Islet precursor cell (in vitro differentiated cells): ENCODE measurements around the gene FBXL17.

Experiments used
- DNase-seq: peaks from one replicate; pipeline ENCODE4 v3.0.0-alpha.2; 2018

FBXL17 gene

GRCh38 chr5:107887166-107887943 is 494.5 kb downstream of the FBXL17 start:
- no peak for DNase-seq

GRCh38 chr5:107885601-107886000 is 496.3 kb downstream of the FBXL17 start:
- no peak for DNase-seq

- no peak for DNase-seq
Observed at GRCh38 chr5:107884871-107885270, 497.0 kb downstream of the FBXL17 start.

- peak; percentile 74 for DNase-seq
Observed at GRCh38 chr5:107878661-107879060, 503.2 kb downstream of the FBXL17 start.

GRCh38 chr5:107876906-107877305 is 505.0 kb downstream of the FBXL17 start:
- DNase-seq = peak; percentile 65

- peak; percentile 58 for DNase-seq
Observed at GRCh38 chr5:107876261-107876660, 505.6 kb downstream of the FBXL17 start.

- DNase-seq = peak; percentile 79
Observed at GRCh38 chr5:107875833-107876232, 506.1 kb downstream of the FBXL17 start.

GRCh38 chr5:107874795-107875194 is 507.1 kb downstream of the FBXL17 start:
- no peak for DNase-seq

- no peak for DNase-seq
Observed at GRCh38 chr5:107873877-107874276, 508.0 kb downstream of the FBXL17 start.

- DNase-seq = no peak
Observed at GRCh38 chr5:107871023-107871422, 510.9 kb downstream of the FBXL17 start.

- DNase-seq = no peak
Observed at GRCh38 chr5:107869438-107870115, 512.3 kb downstream of the FBXL17 start.

- peak; percentile 57 for DNase-seq
Observed at GRCh38 chr5:107868650-107869409, 513.1 kb downstream of the FBXL17 start.

GRCh38 chr5:107867266-107867665 is 514.6 kb downstream of the FBXL17 start:
- no peak for DNase-seq

- no peak for DNase-seq
Observed at GRCh38 chr5:107864793-107865192, 517.1 kb downstream of the FBXL17 start.

GRCh38 chr5:107863125-107863524 is 518.8 kb downstream of the FBXL17 start:
- DNase-seq = no peak

GRCh38 chr5:107861565-107861964 is 520.3 kb downstream of the FBXL17 start:
- no peak for DNase-seq

GRCh38 chr5:107860044-107860443 is 521.9 kb downstream of the FBXL17 start:
- DNase-seq = no peak

- no peak for DNase-seq
Observed at GRCh38 chr5:107858788-107859187, 523.1 kb downstream of the FBXL17 start.

- no peak for DNase-seq
Observed at GRCh38 chr5:107858324-107858723, 523.6 kb downstream of the FBXL17 start.

- DNase-seq = no peak
Observed at GRCh38 chr5:107857785-107858184, 524.1 kb downstream of the FBXL17 start.

GRCh38 chr5:107855171-107855570 is 526.7 kb downstream of the FBXL17 start:
- DNase-seq = no peak

GRCh38 chr5:107853696-107854095 is 528.2 kb downstream of the FBXL17 start:
- DNase-seq = no peak

- no peak for DNase-seq
Observed at GRCh38 chr5:107853031-107853430, 528.9 kb downstream of the FBXL17 start.

GRCh38 chr5:107849118-107849517 is 532.8 kb downstream of the FBXL17 start:
- DNase-seq = no peak
